ENCODE data around the gene CD58. TPM values are rescaled to one million over a fixed set of nuclear protein-coding genes. Genes with fewer than 3 reads are reported as not detected.

Gene CD58
- total RNA-seq, 1 donor from 2014 or later, result 18.0 TPM

DNA sequence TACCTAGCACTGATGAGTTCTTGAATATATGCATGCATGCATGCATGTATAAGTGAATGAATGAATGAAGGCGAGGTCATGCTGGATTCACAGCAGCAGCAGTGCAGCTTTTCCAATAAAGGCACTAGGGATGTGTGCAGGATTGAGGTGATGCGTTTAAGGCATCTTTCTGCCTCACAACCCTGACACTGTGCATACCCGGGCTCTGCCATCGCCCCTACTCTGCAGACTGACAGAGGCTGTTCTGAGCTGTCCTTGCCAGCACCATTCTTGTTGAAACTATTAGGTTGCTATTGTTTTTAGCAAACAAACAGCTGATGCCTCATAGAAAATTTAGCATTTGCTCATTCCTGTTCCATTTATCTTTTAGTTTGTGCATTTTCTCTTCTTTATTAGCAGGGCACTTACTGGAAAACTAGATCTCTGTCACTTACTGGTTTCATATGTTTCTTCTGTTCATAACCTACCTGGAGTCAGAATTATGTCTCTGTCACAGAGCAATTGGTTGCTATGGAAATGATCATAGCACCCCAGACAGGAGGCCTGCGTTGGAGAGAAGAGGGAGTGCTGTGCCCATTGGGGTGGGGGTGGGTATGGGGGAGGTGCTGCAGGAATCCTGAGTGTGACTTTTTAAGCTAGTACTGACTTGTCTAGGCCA, 79.0 kb downstream of the CD58 start:
- DNase-seq, result no peak

GRCh38 chr1:116490588-116490987, 80.2 kb downstream of the CD58 start:
- no peak for DNase-seq

DNA sequence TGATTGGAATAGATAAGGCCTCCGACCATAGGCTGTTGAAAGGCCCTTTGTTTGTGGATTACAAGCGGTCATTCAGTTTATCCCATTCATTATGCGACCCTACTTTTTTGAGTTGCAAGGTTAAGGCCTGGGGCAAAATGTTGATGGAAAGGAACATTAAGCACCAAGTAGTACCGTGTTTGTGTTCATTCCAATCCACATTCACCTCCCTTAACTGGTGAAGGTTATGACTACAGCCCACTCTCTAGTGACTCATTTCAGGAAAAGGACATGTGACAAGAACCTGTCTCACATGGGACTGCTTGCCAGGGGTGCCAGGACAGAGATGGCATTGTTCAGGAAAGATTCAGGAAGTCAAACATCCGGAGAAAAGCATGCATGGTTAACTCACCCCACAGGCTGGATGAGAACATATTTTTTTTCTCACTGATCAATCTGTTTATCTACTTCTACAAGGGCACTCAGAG, 81.6 kb downstream of the CD58 start:
- DNase-seq, result no peak

DNA sequence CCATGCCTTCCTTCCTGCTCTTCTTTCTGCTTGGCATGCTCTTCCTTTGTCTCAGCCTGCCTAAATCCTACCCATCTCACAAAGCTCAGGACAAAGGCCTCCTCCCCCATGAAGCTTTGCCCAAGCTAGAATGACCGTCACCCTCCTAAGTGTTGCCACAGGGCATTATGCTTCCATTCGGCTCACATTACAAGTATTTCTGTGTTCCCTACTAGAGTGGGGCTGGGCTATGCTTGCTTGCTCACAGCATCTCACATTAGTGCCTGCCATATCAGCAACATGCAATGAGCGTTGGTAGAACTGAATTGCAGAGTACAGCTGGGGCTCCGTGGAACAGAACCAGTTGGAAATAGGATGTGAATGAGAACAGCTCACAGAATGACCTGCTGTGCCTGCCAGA, 82.8 kb downstream of the CD58 start:
- no peak for DNase-seq

GRCh38 chr1:116487583-116487982, 83.2 kb downstream of the CD58 start:
- no peak for DNase-seq

- no peak for DNase-seq
Observed at GRCh38 chr1:116487031-116487430, 83.8 kb downstream of the CD58 start.

- DNase-seq, result no peak
Observed at GRCh38 chr1:116486424-116486823, 84.4 kb downstream of the CD58 start.

DNA sequence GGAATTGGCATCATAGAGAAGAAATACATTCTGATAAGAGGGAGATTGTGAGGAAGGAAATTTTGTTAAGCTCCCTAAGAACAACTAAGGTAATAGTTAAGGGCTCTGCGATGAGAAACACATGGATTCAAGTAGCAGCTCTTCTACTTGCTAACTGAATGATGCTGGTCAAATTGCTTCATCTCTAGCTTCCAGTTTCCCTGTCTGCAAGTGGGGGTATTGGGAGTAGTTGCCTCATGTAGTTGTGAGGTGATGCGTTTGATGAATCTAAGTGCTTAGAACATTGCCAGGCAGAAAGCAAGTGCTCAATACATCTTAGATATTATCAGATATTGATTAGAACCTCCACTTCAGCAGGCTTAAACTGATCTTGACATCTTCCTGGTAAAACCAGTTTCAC, 84.8 kb downstream of the CD58 start:
- DNase-seq, result no peak

DNA sequence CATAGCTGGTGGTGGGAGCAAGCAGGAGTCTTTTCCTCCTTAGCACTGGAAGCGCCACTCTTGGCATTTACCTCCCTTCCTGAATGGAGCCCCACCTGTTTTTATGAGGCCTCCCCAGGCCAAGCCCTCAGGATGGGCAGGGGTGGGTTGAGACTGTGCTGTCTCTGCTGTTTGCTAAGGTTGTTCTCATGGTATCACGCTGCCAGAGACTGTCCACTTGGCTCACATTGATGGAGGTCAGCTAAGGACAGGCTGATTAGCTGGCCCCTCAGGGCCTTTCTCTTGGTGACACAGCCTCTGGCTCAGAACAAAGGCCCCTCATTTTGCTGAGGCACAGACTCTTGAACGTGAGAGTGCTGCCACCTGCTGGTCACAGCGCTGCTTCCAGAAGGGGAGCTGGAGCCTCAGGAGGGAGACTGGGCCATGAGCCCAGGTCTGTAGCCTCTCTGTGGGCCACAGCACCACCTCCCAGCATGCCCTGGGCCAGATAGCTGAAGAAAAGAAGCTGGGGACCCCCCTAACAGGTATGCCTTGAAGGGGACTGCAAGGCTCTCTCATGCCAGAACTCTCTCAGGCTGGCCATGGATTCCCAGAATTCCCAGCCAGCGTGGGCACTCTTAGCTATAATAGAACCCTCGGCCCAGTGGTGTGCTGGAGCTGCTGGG, 85.6 kb downstream of the CD58 start:
- DNase-seq, result peak; percentile 68

DNA sequence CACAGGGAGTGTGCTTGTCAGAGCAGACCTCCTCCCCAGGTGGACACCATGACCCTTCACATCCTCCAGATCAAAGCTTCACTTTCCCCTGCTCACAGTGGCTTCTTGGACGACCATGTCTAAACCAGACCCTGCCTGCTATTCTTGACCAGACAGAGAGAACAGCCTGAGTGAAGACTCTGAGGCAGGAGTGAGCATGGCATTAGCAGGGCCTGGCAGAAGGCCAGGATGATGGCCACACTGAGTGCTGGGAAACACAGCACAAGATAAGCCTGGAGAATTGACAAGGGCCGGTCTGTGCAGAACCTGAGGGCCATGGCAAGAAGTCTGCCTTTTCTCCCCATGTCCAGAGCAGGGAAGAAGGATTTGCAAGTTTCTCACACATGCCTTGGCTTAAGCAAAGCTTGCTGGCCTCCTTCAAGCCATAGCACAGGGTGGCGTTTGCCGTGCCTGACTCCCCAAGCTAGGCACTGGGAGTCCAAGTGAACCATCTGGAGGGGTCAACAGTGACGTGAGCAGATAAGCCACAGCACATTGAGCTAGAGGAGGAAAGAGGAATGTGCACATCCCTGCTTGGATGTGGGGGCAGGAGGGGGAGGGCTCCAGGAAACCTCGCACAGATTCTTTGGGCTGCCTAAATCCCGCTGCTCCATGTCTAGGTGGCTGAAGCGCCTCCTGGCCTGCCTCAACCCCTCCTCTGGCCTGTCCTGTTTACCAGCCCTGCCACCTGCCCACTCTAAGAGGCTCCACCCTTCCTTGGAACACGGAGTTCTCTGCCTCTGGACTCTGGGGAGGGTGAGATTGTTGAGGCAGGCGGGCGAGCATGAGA, 87.1 kb downstream of the CD58 start:
- DNase-seq, result no peak

DNA sequence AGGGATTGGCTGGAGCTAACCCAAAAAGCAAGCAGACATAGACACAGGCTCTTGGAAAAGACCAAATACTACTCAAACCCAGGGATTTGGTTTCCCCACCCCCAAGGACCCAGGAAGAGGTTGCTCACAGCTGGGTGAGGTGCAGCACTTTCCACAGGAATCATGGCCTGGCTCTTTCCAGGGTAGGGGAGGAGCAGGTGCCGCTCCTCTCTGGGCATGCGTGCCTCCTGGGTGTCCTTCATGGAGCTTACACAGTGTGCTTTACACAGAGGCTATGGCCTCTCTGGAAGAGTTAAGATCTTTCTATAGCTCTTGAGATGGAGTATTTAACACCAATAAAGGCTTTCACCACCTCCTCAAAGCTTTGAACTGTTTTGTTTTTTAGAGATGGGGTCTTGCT, 88.3 kb downstream of the CD58 start:
- no peak for DNase-seq

GRCh38 chr1:116481934-116482333, 88.9 kb downstream of the CD58 start:
- DNase-seq, result no peak

- DNase-seq, result no peak
Observed at GRCh38 chr1:116478621-116479020, 92.2 kb downstream of the CD58 start.

- DNase-seq, result no peak
Observed at GRCh38 chr1:116477429-116477828, 93.4 kb downstream of the CD58 start.

DNA sequence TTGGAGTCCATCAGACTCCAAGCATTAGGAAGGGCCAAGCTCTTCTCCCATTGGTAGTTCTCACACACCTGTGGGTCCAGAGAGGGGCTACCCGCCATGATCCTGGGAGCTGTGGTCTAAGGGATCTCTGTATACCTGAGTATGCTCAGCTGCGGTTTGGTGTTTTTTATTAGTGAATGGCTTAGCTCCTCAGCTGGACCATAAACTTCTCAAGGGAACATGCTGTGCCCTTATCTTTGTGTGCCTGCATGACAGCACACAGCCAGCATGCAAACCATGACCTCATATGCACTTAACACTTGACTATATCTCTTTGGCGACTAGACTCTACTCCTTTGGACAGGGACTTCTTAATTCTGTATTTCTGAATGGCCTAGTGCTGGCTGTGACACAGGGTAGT, 94.5 kb downstream of the CD58 start:
- no peak for DNase-seq

DNA sequence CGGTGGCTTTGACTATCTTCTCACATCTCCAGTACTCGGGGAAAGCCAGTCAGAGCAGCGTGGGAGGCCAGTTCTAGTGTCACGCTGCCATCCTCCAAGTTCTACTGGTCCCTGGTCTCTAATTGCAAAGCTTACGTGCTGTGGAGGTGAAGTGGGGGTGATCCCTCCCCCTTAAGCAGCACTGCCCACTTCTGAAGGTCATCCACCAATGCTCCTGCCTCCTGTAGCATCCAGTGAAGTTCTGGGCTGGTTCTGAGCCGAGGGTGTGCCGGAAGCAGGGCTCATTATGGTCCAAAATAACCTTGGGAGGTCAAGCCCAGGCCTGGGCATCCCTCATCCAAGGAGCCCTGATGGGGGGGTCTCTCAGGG, 95.0 kb downstream of the CD58 start:
- DNase-seq, result no peak

- DNase-seq, result no peak
Observed at GRCh38 chr1:116474921-116475849, 95.6 kb downstream of the CD58 start.

GRCh38 chr1:116472431-116472961, 98.3 kb downstream of the CD58 start:
- DNase-seq, result no peak

GRCh38 chr1:116471241-116471640, 99.6 kb downstream of the CD58 start:
- no peak for DNase-seq

DNA sequence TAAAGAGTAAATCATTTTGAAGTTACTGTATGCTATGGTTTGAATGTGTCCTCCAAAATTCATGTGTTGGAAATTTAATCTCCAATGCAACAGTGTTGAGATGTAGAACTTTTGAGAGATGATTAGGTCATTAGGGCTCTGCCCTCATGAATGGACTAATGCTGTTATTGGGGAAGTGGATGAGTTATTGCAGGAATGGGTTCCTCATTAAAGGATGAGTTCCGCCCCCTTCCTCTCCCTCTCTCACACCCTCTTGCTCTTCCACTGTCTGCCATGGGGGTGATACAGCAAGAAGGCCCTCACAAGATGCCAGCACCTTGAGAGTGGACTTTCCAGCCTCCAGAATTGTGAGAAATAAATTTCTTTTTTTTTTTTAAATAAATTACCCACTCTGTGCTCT, 100.2 kb downstream of the CD58 start:
- DNase-seq, result no peak

- no peak for DNase-seq
Observed at GRCh38 chr1:116466810-116467557, 103.8 kb downstream of the CD58 start.
